ENCODE measurements around the gene CMTM1.

DNA sequence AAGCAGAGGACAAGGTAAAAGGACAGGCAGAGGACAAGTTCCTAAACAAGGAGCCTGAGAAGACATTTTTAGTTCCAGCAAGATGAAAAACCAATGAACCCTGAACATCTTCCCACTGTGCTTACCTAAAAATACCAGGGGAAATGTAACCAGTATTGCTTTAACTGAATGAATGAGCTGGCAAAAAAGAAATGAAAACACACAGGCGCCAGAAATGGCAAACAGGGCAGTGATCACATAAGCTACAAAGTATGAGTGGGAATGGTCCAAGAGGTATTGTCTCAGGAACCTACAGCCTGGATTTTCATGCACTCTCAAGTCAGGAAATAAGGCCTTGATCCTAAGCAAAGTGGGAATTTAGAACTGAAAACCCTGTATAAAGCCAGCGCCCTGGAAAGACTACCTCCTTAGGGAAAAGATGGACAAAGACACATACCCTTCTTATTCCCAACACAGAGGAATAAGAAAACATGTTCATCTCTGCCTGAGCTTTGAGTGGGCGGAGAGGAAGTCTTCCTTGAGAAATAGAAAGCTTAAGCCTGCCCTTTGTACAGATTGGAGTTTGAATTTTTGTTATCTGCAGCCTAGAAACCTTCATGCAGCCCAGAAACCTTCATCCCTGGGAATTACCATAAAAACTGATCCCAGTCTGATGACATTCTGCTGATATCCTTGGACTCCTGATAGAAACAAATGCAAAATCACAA is 15.2 kb downstream of the CMTM1 start:
- TF ChIP-seq, protein P1, sequence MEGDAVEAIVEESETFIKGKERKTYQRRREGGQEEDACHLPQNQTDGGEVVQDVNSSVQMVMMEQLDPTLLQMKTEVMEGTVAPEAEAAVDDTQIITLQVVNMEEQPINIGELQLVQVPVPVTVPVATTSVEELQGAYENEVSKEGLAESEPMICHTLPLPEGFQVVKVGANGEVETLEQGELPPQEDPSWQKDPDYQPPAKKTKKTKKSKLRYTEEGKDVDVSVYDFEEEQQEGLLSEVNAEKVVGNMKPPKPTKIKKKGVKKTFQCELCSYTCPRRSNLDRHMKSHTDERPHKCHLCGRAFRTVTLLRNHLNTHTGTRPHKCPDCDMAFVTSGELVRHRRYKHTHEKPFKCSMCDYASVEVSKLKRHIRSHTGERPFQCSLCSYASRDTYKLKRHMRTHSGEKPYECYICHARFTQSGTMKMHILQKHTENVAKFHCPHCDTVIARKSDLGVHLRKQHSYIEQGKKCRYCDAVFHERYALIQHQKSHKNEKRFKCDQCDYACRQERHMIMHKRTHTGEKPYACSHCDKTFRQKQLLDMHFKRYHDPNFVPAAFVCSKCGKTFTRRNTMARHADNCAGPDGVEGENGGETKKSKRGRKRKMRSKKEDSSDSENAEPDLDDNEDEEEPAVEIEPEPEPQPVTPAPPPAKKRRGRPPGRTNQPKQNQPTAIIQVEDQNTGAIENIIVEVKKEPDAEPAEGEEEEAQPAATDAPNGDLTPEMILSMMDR (IDR thresholded peaks at IDR 0.05), result no peak
- no peak for TF ChIP-seq POLR2A (IDR thresholded peaks at IDR 0.05)

All from heart left ventricle (tissue), 13 donors.